Kidney (tissue), 14 donors: ENCODE data around the gene KLF13. TPM values are rescaled to one million over a fixed set of nuclear protein-coding genes. Genes with fewer than 3 reads are reported as not detected.
A peak's percentile ranks its signal among the peaks of the same experiment; 100 is the strongest.

ENCODE experiments used
- DNase-seq, 5 donors: peaks; one replicate each; pipeline ENCODE4 v3.0.0-alpha.2; 2013 to 2020
- FAIRE-seq: peaks from 2 replicates; lab custom pipeline; 2012; peaks lifted over from hg19 to GRCh38; lab: Jason Lieb, UNC
- H3K27ac ChIP-seq, 2 donors: one replicate each; pipeline ENCODE4 v1.7.0; 2013; ENCODE audit warnings: low read depth in 2 of 2, low read length in 2 of 2, inconsistent platforms in 1 of 2
- H3K27me3 ChIP-seq: one replicate; pipeline ENCODE4 v1.7.1; 2013; ENCODE audit warnings: low read length, inconsistent platforms; ENCODE audit not compliant: control insufficient read depth, insufficient read depth
- H3K36me3 ChIP-seq, 3 donors: one replicate each; pipeline versions ENCODE4 v1.7.0 to v1.7.1; 2013; ENCODE audit warnings: low read length in 3 of 3, control low read depth in 1 of 3, inconsistent platforms in 1 of 3; ENCODE audit not compliant: insufficient read depth in 3 of 3, control insufficient read depth in 2 of 3
- H3K4me1 ChIP-seq, 3 donors: one replicate each; pipeline versions ENCODE4 v1.7.0 to v1.7.1; 2013; ENCODE audit warnings: low read length in 3 of 3, inconsistent platforms in 1 of 3, low read depth in 1 of 3; ENCODE audit not compliant: control insufficient read depth in 2 of 3, insufficient read depth in 2 of 3
- H3K4me3 ChIP-seq, 3 donors: one replicate each; pipeline versions ENCODE4 v1.7.0 to v1.8.1; 2013; ENCODE audit warnings: low read length in 3 of 3, control low read depth in 1 of 3, inconsistent platforms in 1 of 3
- H3K9ac ChIP-seq, 3 donors: one replicate each; pipeline versions ENCODE4 v1.7.0 to v1.7.1; 2013; ENCODE audit warnings: low read length in 3 of 3, control low read depth in 1 of 3, inconsistent platforms in 1 of 3
- H3K9me3 ChIP-seq, 3 donors: one replicate each; pipeline versions ENCODE4 v1.7.0 to v1.7.1; 2013; ENCODE audit warnings: low read length in 3 of 3, control low read depth in 1 of 3, inconsistent platforms in 1 of 3; ENCODE audit not compliant: control insufficient read depth in 2 of 3, insufficient read depth in 1 of 3
- CTCF ChIP-seq: IDR thresholded peaks from 3 replicates; pipeline ENCODE4 v1.5.1; 2012; ENCODE audit warnings: mild to moderate bottlenecking, moderate library complexity, borderline replicate concordance; ENCODE audit not compliant: insufficient read depth; ENCODE audit errors: extremely low read depth
- intact Hi-C: fragments of 100-400 bp; cut with DNase I; formaldehyde crosslinking; loops from one replicate; pipeline ENCODE4 v1.11.1; 2022
- polyA plus RNA-seq: library from polyadenylated mRNA; stranded (reverse); fragments of 350-450 nt; fragmentation: Illumina TruSeq; extraction: RNeasy Lipid Tissue Mini Kit (QIAGEN cat#74804); gene quantifications from one replicate; pipeline ENCODE4 v1.2.3, GENCODE V29; 2014; ENCODE audit warnings: low read depth, low replicate concordance; ENCODE audit not compliant: insufficient read depth
- total RNA-seq: library from RNA; stranded (reverse); fragmentation: NEBNext Ultra II Directional; extraction: Animal tissue kit (Norgen Biotek cat#: 25700); gene quantifications from one replicate; pipeline ENCODE4 v1.2.1, GENCODE V29; 2021
- donor health status: control.
- donor health status: control.
- donor health status: control.
- donor health status: control.
- donor health status: control.
- donor health status: DM: yes; HTN: yes; CAD: no.
- donor health status: Normal renal cell carcinoma (clear cell type).

KLF13 gene
- total and polyA plus RNA-seq, 2 donors from 2014 or later: 55.5 to 123 TPM

- Histone ChIP-seq H3K9ac (no peak overlapping the region), H3K27me3 (no peaks in the 10 kb centered on the region), H3K4me1 (peaks cover 0 to 49% (median 34%) of the 10 kb centered on the region in 3 donors), H3K4me3 (no peak overlapping the region), H3K36me3 (peaks cover 0 to 10% (median 0%) of the 10 kb centered on the region in 3 donors), H3K9me3 (no peaks in the 10 kb centered on the region), H3K27ac (no peak overlapping the region)
- no peak for DNase-seq
- intact Hi-C loops: no loop called here
- no peak for FAIRE-seq
- no peak for TF ChIP-seq CTCF
Measured at GRCh38 chr15:31379577-31379976, 52.9 kb downstream of the KLF13 start.

- no peak for DNase-seq
Measured at GRCh38 chr15:31381801-31382712, 55.4 kb downstream of the KLF13 start.

GRCh38 chr15:31382713-31383045 is 56.0 kb downstream of the KLF13 start:
- no peak for FAIRE-seq

More at GRCh38 chr15:31381801-31382712, 55.4 kb downstream of the KLF13 start:
- no peak overlapping the region for H3K9ac ChIP-seq
- peaks cover 0 to 7% (median 0%) of the 10 kb centered on the region in 3 donors for H3K36me3 ChIP-seq
- H3K27me3 ChIP-seq: no peaks in the 10 kb centered on the region
- no peak for FAIRE-seq
- H3K9me3 ChIP-seq: no peaks in the 10 kb centered on the region
- peak overlapping the region; percentile 51 to 77 for H3K27ac ChIP-seq
- H3K4me3 ChIP-seq: no peak overlapping the region
- no peak for TF ChIP-seq CTCF
- intact Hi-C loops: no loop called here
- H3K4me1 ChIP-seq: peaks cover 0 to 30% (median 20%) of the 10 kb centered on the region in 3 donors

More at GRCh38 chr15:31382713-31383045, 56.0 kb downstream of the KLF13 start:
- Histone ChIP-seq H3K4me3 (peak overlapping the region in 1 of 3 donors; percentile 34), H3K9me3 (no peaks in the 10 kb centered on the region), H3K36me3 (peaks cover 0 to 7% (median 0%) of the 10 kb centered on the region in 3 donors), H3K9ac (no peak overlapping the region), H3K4me1 (peaks cover 0 to 24% (median 19%) of the 10 kb centered on the region in 3 donors), H3K27me3 (no peaks in the 10 kb centered on the region), H3K27ac (peak overlapping the region in 1 of 2 donors; percentile 77)
- TF ChIP-seq CTCF: no peak
- peak in 1 of 5 donors; percentile 29 for DNase-seq
- intact Hi-C loops: no loop called here
